Nephron (organoid): ENCODE data around the gene TSC2.

ENCODE experiments used
- H3K27ac Mint-ChIP-seq, 3 experiments: 2 replicates each; pipeline ENCODE4 v1.8.0; 2020; ENCODE audit warnings: mixed read lengths in 3 of 3, mild to moderate bottlenecking in 2 of 3, moderate library complexity in 1 of 3
- H3K27me3 Mint-ChIP-seq: 2 replicates; pipeline ENCODE4 v1.8.0; 2021; ENCODE audit warnings: low read depth, mild to moderate bottlenecking, moderate library complexity, mixed read lengths
- H3K36me3 Mint-ChIP-seq: 2 replicates; pipeline ENCODE4 v1.8.0; 2020; ENCODE audit warnings: low read depth, mixed read lengths
- H3K4me1 Mint-ChIP-seq: 2 replicates; pipeline ENCODE4 v1.8.0; 2020; ENCODE audit warnings: mixed read lengths
- H3K4me3 Mint-ChIP-seq, 3 experiments: 2 replicates each; pipeline ENCODE4 v1.8.0; 2020; ENCODE audit warnings: mild to moderate bottlenecking in 3 of 3, mixed read lengths in 3 of 3, moderate library complexity in 2 of 3
- H3K9me3 Mint-ChIP-seq: 2 replicates; pipeline ENCODE4 v1.8.0; 2020; ENCODE audit warnings: mixed read lengths
- TF ChIP-seq, protein P1 (sequence below), 3 experiments: fragments of 200-600 bp; sonication (generic); IDR thresholded peaks; one replicate each; pipeline ENCODE4 v1.5.0; 2021; ENCODE audit warnings: antibody characterized with exemption in 3 of 3; ENCODE audit not compliant: unreplicated experiment in 3 of 3

Gene TSC2

DNA sequence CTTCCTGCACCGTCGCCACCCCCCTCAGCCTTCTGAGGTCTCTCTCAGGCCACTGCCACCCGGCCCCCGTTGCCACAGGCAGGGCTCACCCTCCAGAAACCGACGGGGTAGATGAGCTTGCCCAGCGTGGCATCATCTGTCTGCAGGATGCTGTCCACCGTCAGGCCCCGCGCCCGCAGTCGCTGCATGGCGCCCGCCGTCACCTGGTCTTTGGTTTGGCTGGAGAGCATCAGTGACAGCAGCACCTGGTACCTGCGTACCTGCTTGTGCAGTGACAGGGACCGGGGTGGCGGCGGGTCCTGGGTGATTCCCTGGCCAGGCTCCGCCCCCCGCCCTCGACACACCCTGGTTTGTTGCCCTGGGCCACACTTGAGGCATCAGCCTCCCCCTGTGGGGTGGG is 3.2 kb upstream of the TSC2 start:
- Mint-ChIP-seq H3K9me3 (no peaks in the 10 kb centered on the region), H3K36me3 (no peaks in the 10 kb centered on the region), H3K4me1 (peaks cover 18% of the 10 kb centered on the region), H3K4me3 (no peak overlapping the region), H3K27ac (peak overlapping the region in 1 of 3 experiments; percentile 37), H3K27me3 (no peaks in the 10 kb centered on the region)
- TF ChIP-seq, protein P1, sequence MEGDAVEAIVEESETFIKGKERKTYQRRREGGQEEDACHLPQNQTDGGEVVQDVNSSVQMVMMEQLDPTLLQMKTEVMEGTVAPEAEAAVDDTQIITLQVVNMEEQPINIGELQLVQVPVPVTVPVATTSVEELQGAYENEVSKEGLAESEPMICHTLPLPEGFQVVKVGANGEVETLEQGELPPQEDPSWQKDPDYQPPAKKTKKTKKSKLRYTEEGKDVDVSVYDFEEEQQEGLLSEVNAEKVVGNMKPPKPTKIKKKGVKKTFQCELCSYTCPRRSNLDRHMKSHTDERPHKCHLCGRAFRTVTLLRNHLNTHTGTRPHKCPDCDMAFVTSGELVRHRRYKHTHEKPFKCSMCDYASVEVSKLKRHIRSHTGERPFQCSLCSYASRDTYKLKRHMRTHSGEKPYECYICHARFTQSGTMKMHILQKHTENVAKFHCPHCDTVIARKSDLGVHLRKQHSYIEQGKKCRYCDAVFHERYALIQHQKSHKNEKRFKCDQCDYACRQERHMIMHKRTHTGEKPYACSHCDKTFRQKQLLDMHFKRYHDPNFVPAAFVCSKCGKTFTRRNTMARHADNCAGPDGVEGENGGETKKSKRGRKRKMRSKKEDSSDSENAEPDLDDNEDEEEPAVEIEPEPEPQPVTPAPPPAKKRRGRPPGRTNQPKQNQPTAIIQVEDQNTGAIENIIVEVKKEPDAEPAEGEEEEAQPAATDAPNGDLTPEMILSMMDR (IDR thresholded peaks at IDR 0.05; ENCODE audit: unreplicated experiment in 3 of 3), result no peak

DNA sequence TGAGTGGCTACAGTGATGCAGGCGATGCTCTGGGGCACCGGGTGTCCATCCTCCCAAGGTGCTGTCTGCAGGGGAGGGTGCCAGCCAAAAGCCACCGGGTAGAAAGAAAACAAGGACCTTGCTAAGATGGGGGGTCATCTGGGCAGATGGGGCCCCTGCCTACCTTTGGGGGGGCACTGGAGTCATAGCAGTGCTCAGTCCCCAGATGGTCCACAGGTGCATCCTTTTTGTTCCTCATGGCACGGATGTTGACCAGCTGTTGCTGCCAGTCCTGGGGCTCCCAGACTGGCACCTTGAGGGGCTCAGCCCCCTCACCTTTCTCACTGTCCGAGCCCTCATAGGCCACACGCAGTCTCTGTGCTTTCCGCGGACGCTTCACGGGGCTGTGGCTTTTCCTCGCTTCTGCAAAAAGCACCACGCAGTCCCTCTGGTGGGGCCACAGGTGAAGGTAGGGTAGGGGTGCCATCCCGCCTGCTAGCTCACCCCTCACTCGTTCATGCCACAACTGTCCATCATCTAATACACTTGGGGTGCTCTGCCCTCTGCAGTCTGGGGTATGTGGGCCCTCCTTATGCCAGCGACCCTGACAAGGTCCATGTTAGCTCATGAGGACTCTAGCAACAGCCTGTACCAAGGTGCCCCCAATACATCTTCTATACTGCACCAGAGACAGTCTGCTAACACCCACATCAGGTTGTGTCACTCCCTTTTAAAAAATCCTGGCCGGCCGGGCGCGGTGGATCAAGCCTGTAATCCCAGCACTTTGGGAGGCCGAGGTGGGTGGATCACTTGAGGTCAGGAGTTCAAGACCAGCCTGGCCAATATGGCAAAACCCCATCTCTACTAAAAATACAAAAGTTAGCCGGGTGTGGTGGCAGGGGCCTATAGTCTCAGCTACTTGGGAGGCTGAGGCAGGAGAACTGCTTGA is 1.6 kb upstream of the TSC2 start:
- Mint-ChIP-seq H3K27me3 (no peaks in the 10 kb centered on the region), H3K36me3 (peaks cover 5% of the 10 kb centered on the region), H3K27ac (peak overlapping the region; percentile 86 to 96 (median 89)), H3K9me3 (no peaks in the 10 kb centered on the region), H3K4me3 (peak overlapping the region; percentile 93 to 95 (median 94)), H3K4me1 (peaks cover 15% of the 10 kb centered on the region)
- TF ChIP-seq, protein P1 (IDR thresholded peaks at IDR 0.05; ENCODE audit: unreplicated experiment in 3 of 3), result no peak

DNA sequence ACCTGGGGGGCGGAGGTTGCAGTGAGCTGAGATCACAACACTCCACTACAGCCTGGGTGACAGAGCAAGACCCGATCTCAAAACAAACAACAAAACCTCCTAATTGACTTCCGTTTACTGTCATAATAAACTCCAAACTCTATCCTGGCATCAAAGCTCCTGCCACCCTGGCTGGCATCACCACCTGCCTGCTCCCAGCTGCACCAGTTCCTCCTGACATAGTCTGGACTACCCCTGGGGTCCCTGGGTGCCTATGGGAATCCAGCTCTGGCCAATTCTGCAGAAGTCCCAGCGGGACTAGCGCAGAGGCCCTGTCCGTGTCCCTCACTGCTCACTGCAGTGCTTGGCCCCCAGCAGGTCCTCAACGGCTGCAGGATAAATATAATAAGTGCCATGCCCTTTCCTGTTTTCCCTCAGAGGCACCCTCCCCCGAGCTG is 874 bp upstream of the TSC2 start:
- Mint-ChIP-seq H3K4me1 (peaks cover 15% of the 10 kb centered on the region), H3K36me3 (peaks cover 9% of the 10 kb centered on the region), H3K27ac (peak overlapping the region; percentile 86 to 96 (median 89)), H3K4me3 (peak overlapping the region; percentile 93 to 95 (median 94)), H3K9me3 (no peaks in the 10 kb centered on the region), H3K27me3 (no peaks in the 10 kb centered on the region)
- TF ChIP-seq, protein P1 (IDR thresholded peaks at IDR 0.05; ENCODE audit: unreplicated experiment in 3 of 3), result no peak

DNA sequence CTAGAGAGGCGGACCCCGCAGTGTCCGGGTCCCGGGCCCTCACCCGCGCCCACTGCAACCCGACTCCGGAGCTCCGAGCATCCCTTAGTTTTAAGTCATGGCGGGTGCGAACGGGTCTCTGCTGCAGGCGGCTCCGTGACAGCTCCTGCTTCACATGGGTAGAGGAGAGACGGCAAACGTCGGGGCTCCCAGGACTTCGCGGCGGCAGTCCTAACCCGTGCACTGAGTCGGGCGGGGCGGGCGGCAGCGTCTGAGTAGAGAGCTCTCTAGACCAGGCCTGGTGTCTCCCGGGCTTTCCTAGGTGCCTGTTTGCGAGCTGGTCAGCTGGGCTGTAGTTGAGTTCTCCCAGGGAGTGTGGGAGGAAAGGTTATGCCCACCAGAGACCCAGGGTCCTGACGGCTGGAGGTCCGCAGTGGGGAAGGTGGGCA is 345 bp downstream of the TSC2 start:
- peaks cover 15% of the 10 kb centered on the region for H3K36me3 Mint-ChIP-seq
- peak overlapping the region in 1 of 3 experiments; percentile 60 for H3K27ac Mint-ChIP-seq
- H3K4me1 Mint-ChIP-seq, result peaks cover 12% of the 10 kb centered on the region
- no peaks in the 10 kb centered on the region for H3K27me3 Mint-ChIP-seq
- H3K9me3 Mint-ChIP-seq, result no peaks in the 10 kb centered on the region
- TF ChIP-seq, protein P1 (IDR thresholded peaks at IDR 0.05; ENCODE audit: unreplicated experiment in 3 of 3), result no peak
- H3K4me3 Mint-ChIP-seq, result peak overlapping the region; percentile 91 to 94 (median 92)

DNA sequence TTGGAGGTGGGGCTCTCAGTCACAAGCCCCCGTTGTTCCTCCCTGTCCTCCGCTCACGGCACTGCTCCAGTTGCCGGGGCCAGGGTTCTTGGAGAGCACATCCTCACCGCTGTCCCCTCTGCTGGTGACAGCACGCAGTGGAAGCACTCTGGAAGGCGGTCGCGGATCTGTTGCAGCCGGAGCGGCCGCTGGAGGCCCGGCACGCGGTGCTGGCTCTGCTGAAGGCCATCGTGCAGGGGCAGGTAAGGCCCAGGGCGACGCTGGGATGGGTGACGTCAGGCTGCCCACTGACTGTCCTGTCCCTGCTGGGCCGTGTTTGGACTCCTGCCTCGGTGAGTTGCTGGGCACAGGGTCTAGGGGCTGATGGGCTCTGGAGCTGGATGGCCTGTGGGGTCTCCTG is 5.4 kb downstream of the TSC2 start:
- H3K27me3 Mint-ChIP-seq, result peaks cover 4% of the 10 kb centered on the region
- peaks cover 21% of the 10 kb centered on the region for H3K36me3 Mint-ChIP-seq
- TF ChIP-seq, protein P1 (IDR thresholded peaks at IDR 0.05; ENCODE audit: unreplicated experiment in 3 of 3), result no peak
- H3K4me1 Mint-ChIP-seq, result no peaks in the 10 kb centered on the region
- no peak overlapping the region for H3K27ac Mint-ChIP-seq
- peak overlapping the region in 1 of 3 experiments; percentile 30 for H3K4me3 Mint-ChIP-seq
- no peaks in the 10 kb centered on the region for H3K9me3 Mint-ChIP-seq
